HG03135 (cell line): ENCODE data around the gene WDR82.

Experiments
- ATAC-seq: cut with Tn5 transposase; IDR thresholded peaks from one replicate; pipeline ENCODE4 v1.9.1; 2021; ENCODE audit warnings: mild to moderate bottlenecking, moderate library complexity; ENCODE audit not compliant: unreplicated experiment

WDR82 gene

GRCh38 chr3:52226229-52226817 lies 52.1 kb downstream of the WDR82 start:
- no peak for ATAC-seq

GRCh38 chr3:52225452-52226228 lies 52.8 kb downstream of the WDR82 start, which contains the start of gene TLR9:
TSS of gene TLR9 (minus strand) at chr3:52225645. CDS start at chr3:52225529, 116 bp downstream.
- ATAC-seq: peak; percentile 77

- ATAC-seq: no peak
Observed at GRCh38 chr3:52223449-52224408, 54.7 kb downstream of the WDR82 start.

- no peak for ATAC-seq
Observed at GRCh38 chr3:52222319-52223221, 55.9 kb downstream of the WDR82 start.

- ATAC-seq: no peak
Observed at GRCh38 chr3:52221563-52222318, 56.7 kb downstream of the WDR82 start.

GRCh38 chr3:52221141-52221562 lies 57.3 kb downstream of the WDR82 start:
- no peak for ATAC-seq

- no peak for ATAC-seq
Observed at GRCh38 chr3:52220380-52221026, 57.9 kb downstream of the WDR82 start.

- no peak for ATAC-seq
Observed at GRCh38 chr3:52218937-52219650, 59.4 kb downstream of the WDR82 start.

- ATAC-seq: no peak
Observed at GRCh38 chr3:52218454-52218853, 60.0 kb downstream of the WDR82 start.

- no peak for ATAC-seq
Observed at GRCh38 chr3:52218026-52218425, 60.4 kb downstream of the WDR82 start.

GRCh38 chr3:52217409-52217805 lies 61.0 kb downstream of the WDR82 start:
- ATAC-seq: no peak

- no peak for ATAC-seq
Observed at GRCh38 chr3:52216585-52217408, 61.7 kb downstream of the WDR82 start.

- no peak for ATAC-seq
Observed at GRCh38 chr3:52215351-52215750, 63.1 kb downstream of the WDR82 start.

- ATAC-seq: no peak
Observed at GRCh38 chr3:52213901-52214300, 64.5 kb downstream of the WDR82 start.

GRCh38 chr3:52213005-52213404 lies 65.4 kb downstream of the WDR82 start:
- no peak for ATAC-seq

- no peak for ATAC-seq
Observed at GRCh38 chr3:52211268-52211891, 67.1 kb downstream of the WDR82 start.

GRCh38 chr3:52210550-52211046 lies 67.9 kb downstream of the WDR82 start:
- ATAC-seq: no peak
